ENCODE data around the gene NOC2L.
"Not testable (repeated sequence)": the region's sequence is repeated elsewhere in the genome, so short reads cannot be mapped to it uniquely, and the experiment has no call there.

Gene NOC2L

GRCh38 chr1:993379-993995, 34.4 kb upstream of the NOC2L start:
- no peak for DNase-seq

GRCh38 chr1:992362-992761, 33.3 kb upstream of the NOC2L start:
- DNase-seq, result no peak

GRCh38 chr1:991895-992294, 32.8 kb upstream of the NOC2L start:
- DNase-seq, result no peak

GRCh38 chr1:991275-991674, 32.2 kb upstream of the NOC2L start:
- DNase-seq, result not testable (repeated sequence)

- not testable (repeated sequence) for DNase-seq
Measured at GRCh38 chr1:988061-988460, 29.0 kb upstream of the NOC2L start.

- no peak for DNase-seq
Measured at GRCh38 chr1:985126-985525, 26.1 kb upstream of the NOC2L start.

- DNase-seq, result no peak
Measured at GRCh38 chr1:984476-984814, 25.4 kb upstream of the NOC2L start.

GRCh38 chr1:983798-984475, 24.9 kb upstream of the NOC2L start:
- peak; percentile 83 for DNase-seq

GRCh38 chr1:982765-983436, 23.8 kb upstream of the NOC2L start:
- no peak for DNase-seq

- DNase-seq, result no peak
Measured at GRCh38 chr1:981955-982558, 23.0 kb upstream of the NOC2L start, which contains the start of gene PERM1. Gene PERM1 (minus strand): TSS chr1:982093. CDS start chr1:981029, 1,064 bp downstream.

GRCh38 chr1:981491-981954, 22.5 kb upstream of the NOC2L start:
- DNase-seq, result no peak

GRCh38 chr1:980602-981395, 21.7 kb upstream of the NOC2L start:
- DNase-seq, result no peak

- no peak for DNase-seq
Measured at GRCh38 chr1:980137-980571, 21.1 kb upstream of the NOC2L start.

- DNase-seq, result no peak
Measured at GRCh38 chr1:979744-980072, 20.7 kb upstream of the NOC2L start.

- no peak for DNase-seq
Measured at GRCh38 chr1:978835-979743, 20.0 kb upstream of the NOC2L start.

- DNase-seq, result no peak
Measured at GRCh38 chr1:978069-978834, 19.2 kb upstream of the NOC2L start.

GRCh38 chr1:976791-977190, 17.7 kb upstream of the NOC2L start:
- DNase-seq, result not testable (repeated sequence)

GRCh38 chr1:975896-976683, 17.0 kb upstream of the NOC2L start:
- DNase-seq, result peak; percentile 73

GRCh38 chr1:975365-975764, 16.3 kb upstream of the NOC2L start:
- DNase-seq, result no peak

GRCh38 chr1:974687-975328, 15.8 kb upstream of the NOC2L start:
- DNase-seq, result no peak
